Kidney capillary endothelial cell (primary cell): ENCODE results near the gene NPAS2.

Source experiments
- DNase-seq: peaks from one replicate; pipeline ENCODE4 v3.0.0-alpha.2; 2018; ENCODE audit warnings: low spot score

Gene NPAS2

GRCh38 chr2:100909534-100910081, 89.7 kb downstream of the NPAS2 start:
- DNase-seq = no peak

GRCh38 chr2:100910111-100910510, 90.2 kb downstream of the NPAS2 start:
- no peak for DNase-seq

GRCh38 chr2:100919316-100919715, 99.4 kb downstream of the NPAS2 start:
- no peak for DNase-seq

GRCh38 chr2:100921685-100922161, 101.8 kb downstream of the NPAS2 start:
- no peak for DNase-seq

- no peak for DNase-seq
These were observed 103.6 kb downstream of the NPAS2 start for GRCh38 chr2:100923461-100924060.

GRCh38 chr2:100924122-100924519, 104.2 kb downstream of the NPAS2 start:
- no peak for DNase-seq

- peak; percentile 64 for DNase-seq
These were observed 104.8 kb downstream of the NPAS2 start for GRCh38 chr2:100924520-100925451.

- no peak for DNase-seq
These were observed 108.3 kb downstream of the NPAS2 start for GRCh38 chr2:100928235-100928634.

GRCh38 chr2:100929147-100929546, 109.2 kb downstream of the NPAS2 start:
- no peak for DNase-seq

GRCh38 chr2:100934504-100935371, 114.8 kb downstream of the NPAS2 start:
- DNase-seq = no peak

- DNase-seq = peak; percentile 32
These were observed 115.4 kb downstream of the NPAS2 start for GRCh38 chr2:100935372-100935752.

GRCh38 chr2:100936070-100936741, 116.3 kb downstream of the NPAS2 start:
- no peak for DNase-seq

GRCh38 chr2:100936972-100937542, 117.1 kb downstream of the NPAS2 start:
- no peak for DNase-seq

GRCh38 chr2:100938031-100939026, 118.4 kb downstream of the NPAS2 start:
- no peak for DNase-seq

- no peak for DNase-seq
These were observed 119.5 kb downstream of the NPAS2 start for GRCh38 chr2:100939445-100939844.

GRCh38 chr2:100940240-100940639, 120.3 kb downstream of the NPAS2 start:
- DNase-seq = no peak

- no peak for DNase-seq
These were observed 121.1 kb downstream of the NPAS2 start for GRCh38 chr2:100940766-100941645.

- no peak for DNase-seq
These were observed 121.8 kb downstream of the NPAS2 start for GRCh38 chr2:100941646-100942240.
